GM20431 (cell line): ENCODE data around the gene CYB561D1.

ENCODE experiments used
- in situ Hi-C: fragments of 300-500 bp; cut with MseI, MboI; formaldehyde crosslinking; loops from one replicate; pipeline ENCODE4 v1.15.0; 2020; ENCODE audit warnings: low sequenced_read_pairs; ENCODE audit not compliant: unreplicated experiment

Gene CYB561D1

GRCh38 chr1:109543283-109543987, 49.5 kb downstream of the CYB561D1 start:
- in situ Hi-C loops = loop anchor here (25.0 kb wide), 1 partner anchor 281 kb away; no protein-coding TSS in a partner anchor

- in situ Hi-C loops = loop anchor here (25.0 kb wide), 1 partner anchor 282 kb away; no protein-coding TSS in a partner anchor
Observed at GRCh38 chr1:109543988-109544735, 50.3 kb downstream of the CYB561D1 start.

GRCh38 chr1:109546311-109547109, 52.6 kb downstream of the CYB561D1 start:
- in situ Hi-C loops = loop anchor here (5.0 to 25.0 kb wide), 3 partner anchors 81 to 284 kb away; no protein-coding TSS in a partner anchor

- in situ Hi-C loops = loop anchor here (5.0 to 25.0 kb wide), 3 partner anchors 80 to 285 kb away; no protein-coding TSS in a partner anchor
Observed at GRCh38 chr1:109547463-109548320, 53.8 kb downstream of the CYB561D1 start.

GRCh38 chr1:109548321-109549267, 54.7 kb downstream of the CYB561D1 start, which contains the start of gene GNAI3:
GNAI3 (plus strand) TSS chr1:109548615; CDS start chr1:109548721, 106 bp downstream.
- in situ Hi-C loops = loop anchor here (5.0 to 25.0 kb wide), 3 partner anchors 79 to 286 kb away; no protein-coding TSS in a partner anchor
